HG03159 (cell line): ENCODE measurements around the gene ASB4.
A peak's percentile ranks its signal among the peaks of the same experiment; 100 is the strongest.
"Not testable (repeated sequence)": the region's sequence is repeated elsewhere in the genome, so short reads cannot be mapped to it uniquely, and the experiment has no call there.

Experiments used
- ATAC-seq: cut with Tn5 transposase; IDR thresholded peaks from one replicate; pipeline ENCODE4 v1.9.1; 2021; ENCODE audit warnings: mild to moderate bottlenecking, moderate library complexity; ENCODE audit not compliant: unreplicated experiment

The ASB4 gene

GRCh38 chr7:95485391-95486123 lies at the start of gene ASB4:
ASB4 (plus strand) TSS chr7:95485943; CDS start chr7:95485972, 29 bp downstream.
- ATAC-seq: no peak

DNA sequence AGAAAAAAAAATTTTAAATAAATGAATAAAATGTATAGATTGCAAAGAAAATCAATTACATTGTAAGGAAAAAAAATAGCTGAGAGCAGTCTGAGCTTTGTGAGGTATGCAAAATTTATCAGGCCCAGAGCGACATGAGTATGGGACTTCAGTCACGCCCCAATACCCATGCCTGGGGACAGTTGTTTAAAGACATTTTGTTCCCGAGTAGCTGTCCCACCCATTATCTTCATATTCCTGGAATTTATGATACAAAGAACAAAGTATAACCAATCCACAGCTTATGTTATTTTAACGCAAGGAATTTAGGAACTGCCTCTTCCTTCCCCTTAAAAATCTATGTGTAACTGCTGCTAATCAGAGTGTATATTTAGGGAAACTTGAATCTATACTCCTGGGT lies 49.3 kb upstream of the ASB4 start:
- ATAC-seq: no peak

- no peak for ATAC-seq
Observed at GRCh38 chr7:95440394-95441038, 45.2 kb upstream of the ASB4 start.

- ATAC-seq: no peak
Observed at GRCh38 chr7:95441042-95441823, 44.5 kb upstream of the ASB4 start.

- no peak for ATAC-seq
Observed at GRCh38 chr7:95444796-95445195, 40.9 kb upstream of the ASB4 start.

GRCh38 chr7:95446618-95447017 lies 39.1 kb upstream of the ASB4 start:
- ATAC-seq: no peak

DNA sequence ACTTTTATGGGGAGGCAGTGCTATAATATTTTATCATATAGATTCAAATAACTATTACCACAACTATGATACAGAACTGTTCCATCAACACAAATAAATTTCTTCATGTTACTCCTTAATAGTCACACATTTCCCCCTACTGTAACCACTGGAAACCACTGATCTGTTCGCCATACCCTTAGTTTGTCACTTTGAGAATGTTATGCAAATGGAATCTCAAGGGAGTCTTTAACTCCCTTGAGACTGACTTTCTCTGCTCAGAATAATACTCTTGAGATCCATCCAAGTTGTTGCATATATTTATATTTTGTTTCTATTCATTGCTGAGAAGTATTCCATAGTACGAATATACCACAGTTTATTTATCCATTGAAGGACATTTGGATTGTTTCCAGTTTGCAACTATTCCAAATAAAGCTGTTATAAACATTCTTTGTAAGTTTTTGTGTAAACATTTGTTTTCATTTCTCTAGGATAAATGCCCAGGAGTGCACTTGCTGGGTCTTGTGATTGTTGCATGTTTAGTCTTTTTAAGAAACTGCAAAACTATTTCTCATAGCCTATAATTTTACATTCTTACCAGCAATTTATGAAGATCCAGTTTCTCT lies 31.2 kb upstream of the ASB4 start:
- no peak for ATAC-seq

DNA sequence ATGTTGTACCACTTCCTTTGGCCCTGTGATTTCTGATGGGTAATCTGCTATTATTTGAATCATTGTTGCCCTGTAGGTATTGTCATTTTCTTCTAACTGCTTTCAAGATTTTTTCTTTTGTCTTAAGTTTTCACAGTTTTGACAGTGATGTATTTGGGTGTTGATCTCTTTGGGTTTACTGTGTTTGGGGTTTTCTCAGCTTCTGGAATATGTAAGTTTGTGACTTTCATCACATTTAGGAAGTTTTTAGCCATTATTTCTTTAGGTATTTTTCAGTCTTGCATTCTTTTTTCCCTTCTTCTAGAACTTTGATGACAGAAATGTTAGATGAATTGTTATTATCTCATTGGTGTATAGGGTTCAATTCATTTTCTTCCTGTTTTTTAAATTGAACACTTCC lies 27.8 kb upstream of the ASB4 start:
- ATAC-seq: no peak

GRCh38 chr7:95460653-95461052 lies 25.1 kb upstream of the ASB4 start:
- not testable (repeated sequence) for ATAC-seq

DNA sequence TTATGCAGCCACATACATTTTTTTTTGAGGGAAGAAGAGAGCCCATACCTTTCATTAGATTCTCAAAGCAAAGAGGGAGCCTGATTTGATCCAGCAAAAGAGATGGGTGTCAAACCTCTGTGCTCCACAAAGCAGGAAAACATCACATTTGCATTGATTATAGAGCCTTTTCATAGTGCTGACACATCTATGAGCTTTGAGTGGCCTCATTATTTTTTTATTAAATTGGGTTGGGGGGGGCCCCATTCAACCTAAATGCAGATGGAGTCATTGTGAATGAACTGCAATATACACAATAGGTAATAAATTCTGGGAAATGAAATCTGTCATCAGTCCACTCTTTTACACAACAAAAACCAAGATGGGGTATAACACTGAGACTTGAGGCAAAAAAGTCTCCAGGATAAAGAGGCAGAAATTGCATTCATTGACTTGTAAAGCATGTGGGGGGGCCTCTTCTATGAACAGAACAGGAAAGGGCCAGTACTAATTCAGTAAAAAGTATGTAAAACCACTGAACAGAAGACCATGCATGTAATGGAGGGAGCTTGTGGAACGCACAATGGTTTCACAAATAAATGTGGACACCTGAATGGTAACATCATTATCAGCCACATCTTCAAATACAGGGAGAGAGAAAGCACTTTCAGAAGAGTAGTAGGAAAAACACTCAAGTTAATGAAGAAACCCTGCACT lies 17.7 kb upstream of the ASB4 start:
- no peak for ATAC-seq

DNA sequence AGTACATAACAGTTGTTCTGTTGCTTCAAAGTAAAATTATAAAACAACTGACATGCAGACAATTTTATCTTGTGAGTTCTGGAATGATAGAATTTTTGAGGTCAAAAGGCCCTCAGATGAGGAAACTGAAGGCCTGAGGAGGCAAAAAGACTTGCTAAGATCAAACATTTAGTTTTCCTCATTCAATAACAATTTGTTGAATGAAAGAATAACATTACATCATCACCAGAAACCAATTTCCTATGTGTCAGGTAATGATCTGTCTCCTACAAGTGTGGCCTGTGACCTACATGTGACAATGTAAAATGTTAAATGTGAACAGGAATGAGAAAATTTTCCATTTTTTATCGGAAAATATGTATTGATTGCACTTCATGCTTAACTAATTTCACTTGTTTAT lies 16.6 kb upstream of the ASB4 start:
- ATAC-seq: no peak

DNA sequence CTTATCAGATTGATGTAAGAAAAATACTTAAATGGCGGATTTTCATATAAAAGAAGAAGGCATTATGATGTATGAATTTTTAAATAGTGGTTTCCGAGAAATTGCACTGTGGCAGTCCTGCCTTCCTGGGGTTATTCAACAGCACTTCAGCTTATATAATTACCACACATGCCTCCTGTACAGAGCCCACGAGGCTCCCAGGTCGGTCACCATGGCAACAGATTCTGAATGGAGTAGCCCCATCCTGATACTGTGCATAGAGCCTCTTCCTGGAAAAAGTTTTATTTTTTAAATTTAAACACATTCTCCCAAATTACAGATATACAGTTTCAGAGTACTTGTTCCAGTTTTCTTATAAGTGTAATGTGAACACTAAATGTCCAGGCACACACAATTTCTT lies 15.9 kb upstream of the ASB4 start:
- no peak for ATAC-seq

GRCh38 chr7:95470452-95470851 lies 15.3 kb upstream of the ASB4 start:
- ATAC-seq: peak; percentile 99

- ATAC-seq: no peak
Observed at GRCh38 chr7:95471071-95471470, 14.7 kb upstream of the ASB4 start.

DNA sequence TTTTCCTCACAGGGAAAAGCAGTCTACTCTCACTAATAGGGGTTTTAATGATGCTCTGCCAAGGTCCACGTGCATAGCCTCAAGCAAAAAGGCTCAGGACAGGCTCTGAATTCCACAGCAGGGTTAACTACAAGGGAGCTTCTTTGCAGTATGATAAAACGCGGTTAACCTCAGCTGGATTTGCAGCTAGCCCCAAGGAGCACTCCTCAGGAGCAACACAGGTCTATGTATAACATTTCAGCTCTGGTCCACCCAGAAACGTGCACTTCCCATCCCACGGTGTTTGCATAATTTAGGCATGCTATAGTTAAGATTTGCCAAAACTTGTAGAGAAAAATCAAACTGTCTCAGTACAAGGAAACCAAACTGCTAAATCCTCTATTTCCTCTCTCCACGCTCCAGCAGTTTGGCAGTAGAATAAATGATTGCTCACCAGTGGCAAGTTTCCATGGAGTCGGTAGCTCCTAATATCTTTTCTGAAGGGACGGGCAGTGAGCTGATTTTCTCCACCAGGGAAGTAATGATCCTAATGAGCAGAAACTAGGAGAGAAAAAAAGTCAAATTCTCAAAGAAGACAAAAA lies 13.1 kb upstream of the ASB4 start:
- ATAC-seq: no peak

- no peak for ATAC-seq
Observed at GRCh38 chr7:95473276-95473985, 12.3 kb upstream of the ASB4 start.

- ATAC-seq: no peak
Observed at GRCh38 chr7:95476072-95476847, 9.5 kb upstream of the ASB4 start.

DNA sequence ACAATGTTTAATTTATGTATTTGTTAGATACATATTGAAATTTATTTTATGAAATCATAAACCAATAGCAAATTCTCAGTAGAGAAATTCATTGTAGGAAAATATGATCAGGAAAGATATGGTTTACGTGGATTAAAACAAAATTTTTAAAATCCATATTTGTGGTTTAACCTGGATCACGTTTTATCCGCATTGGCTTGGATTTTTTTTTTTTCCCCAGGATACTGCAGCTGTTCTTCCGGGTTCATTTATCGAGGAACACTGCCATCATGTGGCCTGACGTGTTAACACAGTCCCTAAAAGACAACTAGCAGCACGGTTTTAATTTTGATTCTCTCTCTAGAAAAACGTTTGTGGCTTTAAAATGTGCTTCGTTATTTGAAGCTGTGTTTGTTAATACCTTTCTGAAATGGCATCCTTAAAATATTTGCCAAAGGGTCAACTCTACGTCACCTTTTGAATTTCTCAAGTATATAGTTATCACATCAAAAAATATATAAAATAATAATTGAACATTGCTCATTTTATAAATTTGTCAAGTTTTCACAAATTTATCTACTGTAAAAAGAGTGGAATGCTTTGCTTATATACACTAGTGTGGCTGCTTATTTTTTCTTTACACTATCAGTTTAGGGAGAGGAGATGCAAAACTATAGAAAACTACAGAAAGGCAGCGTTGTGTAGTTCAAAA lies 8.7 kb upstream of the ASB4 start:
- ATAC-seq: peak; percentile 75
